ENCODE measurements around the gene TMEM184C. TPM values are rescaled to one million over a fixed set of nuclear protein-coding genes. Genes with fewer than 3 reads are reported as not detected.

The TMEM184C gene
- total RNA-seq, 1 donor from 2014 or later = 35.7 TPM

- H3K9me3 ChIP-seq (ENCODE audit: low read depth) = no peaks in the 10 kb centered on the region
- no peaks in the 10 kb centered on the region for H3F3A ChIP-seq (ENCODE audit: low read depth)
- no peak for DNase-seq (ENCODE audit: low spot score)
- H3K36me3 ChIP-seq = no peaks in the 10 kb centered on the region
- Mint-ChIP-seq H3K27ac (no peak overlapping the region), H3K4me1 (no peaks in the 10 kb centered on the region), H3K9me3 (no peaks in the 10 kb centered on the region), H3K27me3 (ENCODE audit: insufficient read depth, low read depth) (peaks cover 2% of the 10 kb centered on the region), H3K4me3 (no peak overlapping the region), H3K36me3 (no peaks in the 10 kb centered on the region)
- no peak overlapping the region for H3K27ac ChIP-seq
- H3K4me3 ChIP-seq = no peak overlapping the region
- no peaks in the 10 kb centered on the region for H4K20me1 ChIP-seq (ENCODE audit: low read depth)
- H3K4me1 ChIP-seq = no peaks in the 10 kb centered on the region
- no peak overlapping the region for H3K4me2 ChIP-seq
- H3K9ac ChIP-seq = no peak overlapping the region
- no peak overlapping the region for H2AFZ ChIP-seq (replicated peaks)
- no peak for TF ChIP-seq EZH2 (IDR thresholded peaks at IDR 0.05)
- TF ChIP-seq EZH2phosphoT487 (IDR thresholded peaks at IDR 0.05) = no peak
- no peak for TF ChIP-seq CTCF (IDR thresholded peaks at IDR 0.05)
- no peaks in the 10 kb centered on the region for H3K79me2 ChIP-seq (ENCODE audit: low read depth)
- H3K27me3 ChIP-seq = no peaks in the 10 kb centered on the region
Observed at GRCh38 chr4:147599206-147599605, 18.0 kb upstream of the TMEM184C start.

- no peaks in the 10 kb centered on the region for H4K20me1 ChIP-seq (ENCODE audit: low read depth)
- H3K4me3 ChIP-seq = no peak overlapping the region
- peaks cover 2% of the 10 kb centered on the region for H3K27me3 Mint-ChIP-seq (ENCODE audit: insufficient read depth, low read depth)
- no peak overlapping the region for H3K27ac Mint-ChIP-seq
- no peak overlapping the region for H3K4me2 ChIP-seq
- H3K79me2 ChIP-seq (ENCODE audit: low read depth) = no peaks in the 10 kb centered on the region
- no peaks in the 10 kb centered on the region for H3K36me3 Mint-ChIP-seq
- H3K27ac ChIP-seq = no peak overlapping the region
- H3K9ac ChIP-seq = no peak overlapping the region
- no peaks in the 10 kb centered on the region for H3K4me1 ChIP-seq
- H3K4me1 Mint-ChIP-seq = no peaks in the 10 kb centered on the region
- TF ChIP-seq EZH2 (IDR thresholded peaks at IDR 0.05) (no peak), EZH2phosphoT487 (IDR thresholded peaks at IDR 0.05) (no peak), CTCF (IDR thresholded peaks at IDR 0.05) (no peak)
- H3K36me3 ChIP-seq = no peaks in the 10 kb centered on the region
- no peaks in the 10 kb centered on the region for H3F3A ChIP-seq (ENCODE audit: low read depth)
- no peak overlapping the region for H3K4me3 Mint-ChIP-seq
- no peaks in the 10 kb centered on the region for H3K9me3 Mint-ChIP-seq
- no peak overlapping the region for H2AFZ ChIP-seq (replicated peaks)
- no peaks in the 10 kb centered on the region for H3K9me3 ChIP-seq (ENCODE audit: low read depth)
- DNase-seq (ENCODE audit: low spot score) = no peak
- H3K27me3 ChIP-seq = no peaks in the 10 kb centered on the region
Observed at GRCh38 chr4:147599769-147600168, 17.4 kb upstream of the TMEM184C start.

GRCh38 chr4:147605499-147605898 is 11.7 kb upstream of the TMEM184C start:
- no peaks in the 10 kb centered on the region for H4K20me1 ChIP-seq (ENCODE audit: low read depth)
- no peaks in the 10 kb centered on the region for H3K27me3 ChIP-seq
- H3K4me1 Mint-ChIP-seq = peaks cover 8% of the 10 kb centered on the region
- no peak overlapping the region for H2AFZ ChIP-seq (replicated peaks)
- TF ChIP-seq EZH2 (IDR thresholded peaks at IDR 0.05) = no peak
- TF ChIP-seq CTCF (IDR thresholded peaks at IDR 0.05) = no peak
- no peak for TF ChIP-seq EZH2phosphoT487 (IDR thresholded peaks at IDR 0.05)
- no peaks in the 10 kb centered on the region for H3K36me3 Mint-ChIP-seq
- H3K9me3 ChIP-seq (ENCODE audit: low read depth) = no peaks in the 10 kb centered on the region
- H3K79me2 ChIP-seq (ENCODE audit: low read depth) = no peaks in the 10 kb centered on the region
- no peak overlapping the region for H3K9ac ChIP-seq
- H3K36me3 ChIP-seq = no peaks in the 10 kb centered on the region
- H3K27ac ChIP-seq = no peak overlapping the region
- no peaks in the 10 kb centered on the region for H3K4me1 ChIP-seq
- no peak overlapping the region for H3K4me3 ChIP-seq
- no peaks in the 10 kb centered on the region for H3K9me3 Mint-ChIP-seq
- H3K27me3 Mint-ChIP-seq (ENCODE audit: insufficient read depth, low read depth) = peaks cover 2% of the 10 kb centered on the region
- H3K4me2 ChIP-seq = no peak overlapping the region
- no peak for DNase-seq (ENCODE audit: low spot score)
- no peaks in the 10 kb centered on the region for H3F3A ChIP-seq (ENCODE audit: low read depth)
- no peak overlapping the region for H3K4me3 Mint-ChIP-seq
- no peak overlapping the region for H3K27ac Mint-ChIP-seq
